Sigmoid colon (tissue), 4 donors: Measurements from ENCODE around the gene SIAH2.

Source experiments
- POLR2AphosphoS5 ChIP-seq, 4 donors: sonication (generic); formaldehyde crosslinking; IDR thresholded peaks; one replicate each; pipeline ENCODE4 v1.6.1; 2017; ENCODE audit warnings: antibody characterized with exemption in 4 of 4
- TF ChIP-seq, protein P1 (sequence below), 4 experiments: fragments of 450-650 bp in 3 of 4; fragments of 200-600 bp in 1 of 4; IDR thresholded peaks; one replicate each; pipeline ENCODE4 v1.5.1; 2016 to 2019; ENCODE audit warnings: antibody characterized with exemption in 4 of 4, mild to moderate bottlenecking in 3 of 4, moderate library complexity in 2 of 4

DNA sequence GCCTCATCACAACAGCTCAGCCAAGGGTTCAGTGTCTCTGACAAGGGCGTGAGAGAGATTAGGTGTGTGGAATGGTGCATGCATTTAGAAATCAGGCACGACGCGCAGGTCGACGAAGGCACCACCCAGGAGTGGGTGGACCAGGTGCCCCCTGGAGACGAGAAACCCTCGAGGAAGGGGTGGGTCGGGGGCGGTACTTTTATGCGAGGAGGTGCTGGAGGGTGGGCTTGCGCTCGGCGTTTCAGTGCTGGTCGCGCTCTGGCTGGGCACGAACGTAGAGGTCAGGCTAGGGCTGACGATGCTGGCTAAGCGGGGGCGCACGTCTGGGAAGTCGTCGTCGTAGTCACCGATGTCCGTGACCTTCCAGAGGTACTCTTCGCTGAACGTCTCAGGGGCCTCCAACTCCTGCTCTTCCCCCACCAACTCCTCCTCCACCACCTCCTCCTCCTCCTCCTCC is 59.6 kb downstream of the SIAH2 start:
- TF ChIP-seq, protein P1, sequence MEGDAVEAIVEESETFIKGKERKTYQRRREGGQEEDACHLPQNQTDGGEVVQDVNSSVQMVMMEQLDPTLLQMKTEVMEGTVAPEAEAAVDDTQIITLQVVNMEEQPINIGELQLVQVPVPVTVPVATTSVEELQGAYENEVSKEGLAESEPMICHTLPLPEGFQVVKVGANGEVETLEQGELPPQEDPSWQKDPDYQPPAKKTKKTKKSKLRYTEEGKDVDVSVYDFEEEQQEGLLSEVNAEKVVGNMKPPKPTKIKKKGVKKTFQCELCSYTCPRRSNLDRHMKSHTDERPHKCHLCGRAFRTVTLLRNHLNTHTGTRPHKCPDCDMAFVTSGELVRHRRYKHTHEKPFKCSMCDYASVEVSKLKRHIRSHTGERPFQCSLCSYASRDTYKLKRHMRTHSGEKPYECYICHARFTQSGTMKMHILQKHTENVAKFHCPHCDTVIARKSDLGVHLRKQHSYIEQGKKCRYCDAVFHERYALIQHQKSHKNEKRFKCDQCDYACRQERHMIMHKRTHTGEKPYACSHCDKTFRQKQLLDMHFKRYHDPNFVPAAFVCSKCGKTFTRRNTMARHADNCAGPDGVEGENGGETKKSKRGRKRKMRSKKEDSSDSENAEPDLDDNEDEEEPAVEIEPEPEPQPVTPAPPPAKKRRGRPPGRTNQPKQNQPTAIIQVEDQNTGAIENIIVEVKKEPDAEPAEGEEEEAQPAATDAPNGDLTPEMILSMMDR (IDR thresholded peaks at IDR 0.05): no peak
- TF ChIP-seq POLR2AphosphoS5 (IDR thresholded peaks at IDR 0.05): no peak
